IMR-90 (cell line): ENCODE measurements around the gene YKT6. TPM values are rescaled to one million over a fixed set of nuclear protein-coding genes. Genes with fewer than 3 reads are reported as not detected.

ENCODE experiments used
- ATAC-seq: fragments of 200-7000 bp; cut with Tn5 transposase; 2 replicates; pipeline ENCODE4 v1.9.1; 2020; ENCODE audit warnings: low read depth, mild to moderate bottlenecking, moderate library complexity
- BruUV-seq: library from RNA; stranded (reverse); fragments of 400-500 nt; replicated peaks from 2 replicates; lab custom pipeline; 2021; lab: Mats Ljungman, UMichigan
- CTCF ChIA-PET: fragments of 300-600 bp; formaldehyde crosslinking; extraction: SDS; loops from one replicate; lab custom pipeline; 2021; ENCODE audit warnings: antibody characterized with exemption; lab: Yijun Ruan, JAX
- POLR2A ChIA-PET: fragments of 300-600 bp; sonication (Branson Sonifier 250); formaldehyde crosslinking; loops from one replicate; lab custom pipeline; 2022; ENCODE audit warnings: antibody characterized with exemption; ENCODE audit not compliant: unreplicated experiment; lab: Charles Lee
- DNase-seq: peaks from one replicate; pipeline ENCODE4 v3.0.0; 2013
- H2AFZ ChIP-seq: replicated peaks from 2 replicates; pipeline ENCODE3; 2013; ENCODE audit warnings: low read length, mild to moderate bottlenecking; ENCODE audit not compliant: poor library complexity
- H2AK5ac ChIP-seq: 2 replicates; pipeline ENCODE4 v1.6.1; 2013; ENCODE audit warnings: low read depth, low read length, inconsistent platforms
- H2AK9ac ChIP-seq: replicated peaks from 2 replicates; pipeline ENCODE3; 2013; ENCODE audit warnings: mild to moderate bottlenecking, low read depth, low read length, moderate library complexity; ENCODE audit not compliant: poor library complexity
- H2BK120ac ChIP-seq: 2 replicates; pipeline ENCODE4 v1.6.1; 2013; ENCODE audit warnings: low read depth, low read length, inconsistent platforms
- H2BK15ac ChIP-seq: 3 replicates; pipeline ENCODE4 v1.6.1; 2013; ENCODE audit warnings: low read depth, low read length, inconsistent platforms
- H2BK20ac ChIP-seq: 2 replicates; pipeline ENCODE4 v1.6.1; 2013; ENCODE audit warnings: low read depth, mild to moderate bottlenecking, inconsistent platforms, low read length, moderate library complexity
- H2BK5ac ChIP-seq: 2 replicates; pipeline ENCODE4 v1.6.1; 2013; ENCODE audit warnings: mild to moderate bottlenecking, low read depth, low read length, inconsistent platforms; ENCODE audit not compliant: poor library complexity, severe bottlenecking
- H3K14ac ChIP-seq: replicated peaks from 2 replicates; pipeline ENCODE4 v1.6.1; 2013; ENCODE audit warnings: low read depth, low read length, inconsistent platforms
- H3K18ac ChIP-seq: 2 replicates; pipeline ENCODE4 v1.6.1; 2013; ENCODE audit warnings: low read depth, low read length, control low read depth
- H3K23ac ChIP-seq: 2 replicates; pipeline ENCODE4 v1.6.1; 2013; ENCODE audit warnings: low read depth, low read length, inconsistent platforms
- H3K27ac ChIP-seq: 2 replicates; pipeline ENCODE4 v1.5.1; 2013; ENCODE audit warnings: mild to moderate bottlenecking, control low read depth, low read length; ENCODE audit not compliant: insufficient read depth
- H3K27me3 ChIP-seq: 2 replicates; pipeline ENCODE4 v1.6.1; 2013; ENCODE audit warnings: low read length; ENCODE audit not compliant: control insufficient read depth, insufficient read depth
- H3K36me3 ChIP-seq: 2 replicates; pipeline ENCODE4 v1.6.1; 2013; ENCODE audit warnings: low read length, mixed read lengths; ENCODE audit not compliant: control insufficient read depth, insufficient read depth
- H3K4ac ChIP-seq: 2 replicates; pipeline ENCODE4 v1.6.1; 2013; ENCODE audit warnings: low read depth, low read length, inconsistent platforms
- H3K4me1 ChIP-seq: 2 replicates; pipeline ENCODE4 v1.6.1; 2013; ENCODE audit warnings: low read length, mixed read lengths; ENCODE audit not compliant: control insufficient read depth, insufficient read depth
- H3K4me2 ChIP-seq: 2 replicates; pipeline ENCODE4 v1.6.1; 2013; ENCODE audit warnings: low read depth, mild to moderate bottlenecking, control low read depth, low read length, moderate library complexity
- H3K4me3 ChIP-seq: 2 replicates; pipeline ENCODE4 v1.5.1; 2013; ENCODE audit warnings: low read depth, mild to moderate bottlenecking, control low read depth, low read length, moderate library complexity; ENCODE audit not compliant: insufficient read depth
- H3K56ac ChIP-seq: 2 replicates; pipeline ENCODE4 v1.6.1; 2013; ENCODE audit warnings: low read length, inconsistent platforms; ENCODE audit not compliant: insufficient read depth; ENCODE audit errors: extremely low read depth
- H3K79me1 ChIP-seq, 2 experiments: 2 replicates each; pipeline ENCODE4 v1.6.1; 2013; ENCODE audit warnings: low read length in 2 of 2, inconsistent platforms in 1 of 2, low read depth in 1 of 2
- H3K9ac ChIP-seq: 2 replicates; pipeline ENCODE4 v1.6.1; 2013; ENCODE audit warnings: low read depth, low read length, control low read depth
- H3K9me1 ChIP-seq: 2 replicates; pipeline ENCODE4 v1.6.1; 2013; ENCODE audit warnings: low read length, inconsistent platforms; ENCODE audit not compliant: insufficient read depth
- H3K9me3 ChIP-seq: 2 replicates; pipeline ENCODE4 v1.6.1; 2013; ENCODE audit warnings: low read length; ENCODE audit not compliant: control insufficient read depth, insufficient read depth
- H4K20me1 ChIP-seq: 2 replicates; pipeline ENCODE4 v1.6.1; 2013; ENCODE audit warnings: low read length, inconsistent platforms; ENCODE audit not compliant: insufficient read depth
- H4K5ac ChIP-seq: 2 replicates; pipeline ENCODE4 v1.6.1; 2013; ENCODE audit warnings: mild to moderate bottlenecking, low read depth, low read length, control low read depth
- H4K8ac ChIP-seq, 2 experiments: 2 replicates each; pipeline ENCODE4 v1.6.1; 2013; ENCODE audit warnings: low read depth in 2 of 2, low read length in 2 of 2, control low read depth in 1 of 2, inconsistent platforms in 1 of 2
- H4K91ac ChIP-seq: 2 replicates; pipeline ENCODE4 v1.6.1; 2013; ENCODE audit warnings: low read depth, low read length, inconsistent platforms; ENCODE audit not compliant: insufficient read depth
- CHD1 ChIP-seq: IDR thresholded peaks from 2 replicates; pipeline ENCODE4 v1.6.1; 2012; ENCODE audit warnings: low read depth, low read length, improper control_type of control experiment
- FOS ChIP-seq: fragments of 150-350 bp; IDR thresholded peaks from 2 replicates; pipeline ENCODE4 v1.6.1; 2016; ENCODE audit warnings: low read depth, low read length
- NFE2L2 ChIP-seq: fragments of 150-350 bp; IDR thresholded peaks from 2 replicates; pipeline ENCODE4 v1.6.1; 2016; ENCODE audit warnings: low read depth, mild to moderate bottlenecking, low read length
- RAD21 ChIP-seq: IDR thresholded peaks from 2 replicates; pipeline ENCODE4 v1.6.1; 2012; ENCODE audit warnings: low read length, improper control_type of control experiment
- RCOR1 ChIP-seq: IDR thresholded peaks from 2 replicates; pipeline ENCODE4 v1.6.1; 2012; ENCODE audit warnings: mild to moderate bottlenecking, low read length, improper control_type of control experiment; ENCODE audit not compliant: insufficient replicate concordance
- RFX5 ChIP-seq: IDR thresholded peaks from 2 replicates; pipeline ENCODE4 v1.8.0; 2012; ENCODE audit warnings: low read depth, mild to moderate bottlenecking, low read length, moderate library complexity
- WGBS, 2 experiments: methylation state at CpG; one replicate each; pipeline versions ENCODE4 v1.1.5 to v1.1.7; 2013; ENCODE audit warnings: missing lambda C conversion rate in 2 of 2; ENCODE audit not compliant: insufficient read length in 1 of 2; ENCODE audit errors: extremely low coverage in 2 of 2; 5-methylcytosine and 5-hydroxymethylcytosine counted together
- dilution Hi-C: fragments of 300-500 bp; cut with HindIII; formaldehyde crosslinking; loops from one replicate; pipeline ENCODE4 v1.14.3; 2018; ENCODE audit warnings: low sequenced_read_pairs; ENCODE audit not compliant: unreplicated experiment
- in situ Hi-C: fragments of 300-500 bp; cut with MboI; formaldehyde crosslinking; loops from 3 replicates; pipeline ENCODE4 v1.14.3; 2019; ENCODE audit warnings: low sequenced_read_pairs, inconsistent platforms, mixed read lengths
- intact Hi-C: fragments of 100-400 bp; cut with micrococcal nuclease; formaldehyde crosslinking; loops from 2 replicates; pipeline ENCODE4 v1.10.0; 2022
- polyA plus RNA-seq, 3 experiments: library from polyadenylated mRNA; depleted of rRNA; stranded (reverse); fragments of >200 nt; gene quantifications; 2 replicates each; pipeline ENCODE4 v1.2.3, GENCODE V29; 2012; ENCODE audit warnings: low replicate concordance in 1 of 3
- total RNA-seq: library from RNA; depleted of rRNA; stranded (reverse); fragments of >200 nt; gene quantifications from 2 replicates; pipeline ENCODE4 v1.2.3, GENCODE V29; 2012
- TF ChIP-seq, protein P1 (sequence below): fragments of 150-350 bp; IDR thresholded peaks from 2 replicates; pipeline ENCODE4 v1.6.1; 2017; ENCODE audit warnings: mild to moderate bottlenecking, antibody characterized with exemption, low read length, low read depth

YKT6 gene
- total and polyA plus RNA-seq, 2 of the 4 experiments (the other 2 are of a cell fraction), result 115 to 120 TPM

DNA sequence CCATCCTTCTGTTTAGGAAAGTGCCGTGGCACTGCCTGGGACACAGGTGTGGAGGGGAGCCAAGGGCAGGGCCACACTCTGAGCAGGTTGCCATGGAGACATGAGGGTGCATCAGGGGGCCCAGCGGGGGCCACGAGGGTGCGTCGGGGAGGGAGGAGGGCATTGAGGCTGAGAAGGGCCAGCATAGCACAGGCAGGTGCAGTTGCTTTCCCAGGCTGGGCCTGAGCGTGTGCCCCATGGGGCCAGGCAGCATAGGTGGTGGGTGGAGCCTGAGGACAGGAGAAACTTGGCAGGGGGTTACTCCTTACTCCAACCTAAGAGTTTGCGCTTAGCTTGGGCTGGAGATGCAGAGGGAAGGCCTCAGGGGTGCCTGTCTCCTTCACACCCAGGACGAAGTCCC lies 15.2 kb downstream of the YKT6 start:
- Histone ChIP-seq H2AK5ac (no peak overlapping the region), H3K4me1 (no peaks in the 10 kb centered on the region), H3K4me2 (no peak overlapping the region), H3K27me3 (no peaks in the 10 kb centered on the region; the same call in 1 of the 2 replicates), H3K27ac (no peak overlapping the region), H4K20me1 (peaks cover 12% of the 10 kb centered on the region), H2BK5ac (no peak overlapping the region), H3K9me3 (peaks cover 3% of the 10 kb centered on the region), H2BK15ac (no peak overlapping the region), H3K36me3 (peaks cover 28% of the 10 kb centered on the region), H3K56ac (no peak overlapping the region), H2BK120ac (no peak overlapping the region), H3K79me1 (no peaks in the 10 kb centered on the region), H3K23ac (no peak overlapping the region), H3K9ac (no peak overlapping the region), H3K18ac (no peak overlapping the region), H4K5ac (no peak overlapping the region), H2AFZ (no peak overlapping the region), H3K9me1 (no peaks in the 10 kb centered on the region; the same call in 1 of the 2 replicates), H3K4ac (no peak overlapping the region), H4K91ac (no peak overlapping the region), H2AK9ac (no peak overlapping the region), H3K4me3 (no peak overlapping the region), H3K14ac (no peak overlapping the region), H4K8ac (no peak overlapping the region), H2BK20ac (no peak overlapping the region)
- in situ Hi-C loops (no loop called here), intact Hi-C loops (no loop called here), dilution Hi-C loops (no loop called here)
- ATAC-seq (no peak), DNase-seq (no peak)
- no TSS peak for BruUV-seq
- ChIA-PET POLR2A (no interaction called here), CTCF (no interaction called here)
- TF ChIP-seq CHD1 (no peak), RFX5 (no peak), RAD21 (no peak), NFE2L2 (no peak), RCOR1 (no peak), FOS (no peak)
- TF ChIP-seq, protein P1, sequence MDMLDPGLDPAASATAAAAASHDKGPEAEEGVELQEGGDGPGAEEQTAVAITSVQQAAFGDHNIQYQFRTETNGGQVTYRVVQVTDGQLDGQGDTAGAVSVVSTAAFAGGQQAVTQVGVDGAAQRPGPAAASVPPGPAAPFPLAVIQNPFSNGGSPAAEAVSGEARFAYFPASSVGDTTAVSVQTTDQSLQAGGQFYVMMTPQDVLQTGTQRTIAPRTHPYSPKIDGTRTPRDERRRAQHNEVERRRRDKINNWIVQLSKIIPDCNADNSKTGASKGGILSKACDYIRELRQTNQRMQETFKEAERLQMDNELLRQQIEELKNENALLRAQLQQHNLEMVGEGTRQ, result no peak
- WGBS, 2 experiments, result no CpG with 5 or more reads among the region's 8 CpGs
